Coronary artery (tissue), 2 donors: Measurements from ENCODE around the gene STPG1.

Experiments used
- DNase-seq: peaks from one replicate; pipeline ENCODE4 v3.0.0-alpha.2; 2017; ENCODE audit warnings: low spot score
- H3K27ac ChIP-seq, 2 donors: fragments of 200-600 bp; sonication (generic); one replicate each; pipeline ENCODE4 v1.5.1; 2016 to 2019
- H3K4me3 ChIP-seq: fragments of 200-600 bp; sonication (generic); 2 replicates; pipeline ENCODE4 v1.5.1; 2016; ENCODE audit warnings: mild to moderate bottlenecking, moderate library complexity
- CTCF ChIP-seq: fragments of 200-600 bp; sonication (generic); IDR thresholded peaks from one replicate; pipeline ENCODE4 v1.5.1; 2019; ENCODE audit warnings: antibody characterized with exemption

STPG1 gene

GRCh38 chr1:24337455-24337854, 76.1 kb downstream of the STPG1 start:
- no peak overlapping the region for H3K4me3 ChIP-seq
- no peak for DNase-seq
- no peak for TF ChIP-seq CTCF
- H3K27ac ChIP-seq: no peak overlapping the region

DNA sequence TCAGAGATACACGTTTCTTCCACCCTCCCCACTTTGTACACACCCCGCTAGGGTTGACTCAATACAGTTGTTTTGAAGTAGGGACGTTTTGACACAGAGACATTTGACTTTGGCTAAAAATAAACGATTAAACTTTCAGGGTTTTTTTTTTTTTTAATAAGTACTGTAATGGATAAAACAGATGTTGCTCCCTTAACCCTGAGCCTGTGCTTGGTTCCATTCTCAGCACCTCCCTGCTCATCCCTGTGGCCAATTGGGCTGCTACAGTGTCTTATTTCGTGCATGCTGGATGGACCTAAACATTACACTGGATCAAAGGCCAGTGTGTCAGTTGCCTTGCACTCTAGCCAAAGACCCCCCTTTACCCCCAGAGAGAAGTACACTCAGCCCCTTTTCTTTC, 77.5 kb downstream of the STPG1 start:
- Histone ChIP-seq H3K4me3 (no peak overlapping the region), H3K27ac (no peak overlapping the region)
- TF ChIP-seq CTCF: no peak
- no peak for DNase-seq

DNA sequence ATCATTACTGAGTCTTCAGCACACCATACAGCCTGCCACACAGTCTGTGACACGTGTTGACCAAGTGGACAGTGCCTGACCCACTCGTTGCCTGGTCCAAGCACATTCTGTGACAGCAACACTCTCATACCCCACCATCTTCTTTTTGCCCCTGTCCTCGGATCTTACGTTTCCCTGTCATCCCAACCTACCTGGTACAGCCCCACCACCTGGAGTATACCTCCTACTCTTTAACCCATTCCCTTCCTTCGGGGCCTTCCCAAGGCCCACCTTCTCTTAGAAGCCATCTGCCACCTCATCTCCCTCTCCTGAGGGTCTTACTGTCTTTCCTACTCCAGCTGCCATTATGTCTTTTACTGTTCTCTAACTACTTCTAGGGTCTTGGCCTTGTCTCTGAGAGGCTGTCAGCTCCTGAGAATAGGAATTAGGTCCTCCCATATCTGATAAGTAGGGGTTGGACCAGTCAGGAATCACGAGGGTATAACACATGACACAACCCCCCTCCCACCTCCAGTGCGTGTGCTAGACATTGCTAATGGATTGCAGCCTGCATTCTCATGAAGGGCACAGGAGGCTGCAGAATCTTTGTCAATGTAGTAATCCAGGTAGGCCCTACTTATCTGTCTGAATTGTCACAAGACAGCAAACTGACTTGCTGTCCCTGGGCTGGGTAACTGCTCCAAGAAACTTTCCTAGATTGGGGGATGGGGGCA, 81.5 kb downstream of the STPG1 start:
- no peak for TF ChIP-seq CTCF
- DNase-seq: no peak
- Histone ChIP-seq H3K4me3 (no peak overlapping the region), H3K27ac (no peak overlapping the region)

- no peak overlapping the region for H3K4me3 ChIP-seq
- TF ChIP-seq CTCF: no peak
- DNase-seq: no peak
- H3K27ac ChIP-seq: no peak overlapping the region
Observed at GRCh38 chr1:24329797-24330543, 83.6 kb downstream of the STPG1 start.

GRCh38 chr1:24329331-24329730, 84.3 kb downstream of the STPG1 start:
- H3K27ac ChIP-seq: no peak overlapping the region

DNA sequence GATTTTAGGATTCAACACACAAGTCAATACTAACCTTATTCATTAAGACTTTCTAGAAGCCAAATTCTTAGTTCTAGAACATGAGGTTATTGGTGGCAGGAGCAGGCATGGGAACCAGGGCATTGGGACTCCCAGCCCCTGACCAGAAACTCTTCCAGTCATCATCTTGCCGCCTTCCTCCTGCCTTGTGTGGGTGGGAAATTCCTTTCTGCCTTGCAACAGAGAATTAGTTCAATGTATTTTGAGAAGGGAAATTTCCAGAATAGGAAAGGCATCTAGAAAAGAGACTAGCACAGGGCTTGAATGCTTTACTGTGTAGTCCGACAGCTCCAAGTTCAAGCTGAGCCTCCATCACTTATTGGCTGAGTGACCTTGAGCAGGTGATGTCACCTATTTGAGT, 85.7 kb downstream of the STPG1 start:
- Histone ChIP-seq H3K4me3 (no peak overlapping the region), H3K27ac (no peak overlapping the region)
- no peak for TF ChIP-seq CTCF
- no peak for DNase-seq

More at GRCh38 chr1:24329331-24329730, 84.3 kb downstream of the STPG1 start:
- no peak for TF ChIP-seq CTCF
- no peak for DNase-seq
- no peak overlapping the region for H3K4me3 ChIP-seq

- no peak for DNase-seq
- no peak for TF ChIP-seq CTCF
- no peak overlapping the region for H3K4me3 ChIP-seq
- no peak overlapping the region for H3K27ac ChIP-seq
Observed at GRCh38 chr1:24327486-24327885, 86.1 kb downstream of the STPG1 start.
